Activated T-helper 17 cell treated with anti-CD3 and anti-CD28 coated beads, Interleukin-2, amount 50 U/mL, for 72 hours (primary cell): ENCODE results near the gene RPP14. TPM values are rescaled to one million over a fixed set of nuclear protein-coding genes. Genes with fewer than 3 reads are reported as not detected.
A peak's percentile ranks its signal among the peaks of the same experiment; 100 is the strongest.
"Not testable (repeated sequence)": the region's sequence is repeated elsewhere in the genome, so short reads cannot be mapped to it uniquely, and the experiment has no call there.

Experiments
- ATAC-seq: fragments of 150-1000 bp; cut with Tn5 transposase; replicated peaks from 2 replicates; pipeline ENCODE4 v1.10.0; 2021; ENCODE audit warnings: mild to moderate bottlenecking, moderate library complexity
- H3K27ac Mint-ChIP-seq: one replicate; pipeline ENCODE4 v1.8.0; 2022; ENCODE audit warnings: mixed read lengths
- H3K27me3 Mint-ChIP-seq: one replicate; pipeline ENCODE4 v1.8.0; 2022; ENCODE audit warnings: mixed read lengths
- H3K36me3 Mint-ChIP-seq: one replicate; pipeline ENCODE4 v1.8.0; 2022; ENCODE audit warnings: low read depth, mild to moderate bottlenecking, mixed read lengths
- H3K4me1 Mint-ChIP-seq: one replicate; pipeline ENCODE4 v1.8.0; 2022; ENCODE audit warnings: mixed read lengths
- H3K4me3 Mint-ChIP-seq: one replicate; pipeline ENCODE4 v1.8.0; 2022; ENCODE audit warnings: mild to moderate bottlenecking, mixed read lengths
- H3K9me3 Mint-ChIP-seq: one replicate; pipeline ENCODE4 v1.8.0; 2022; ENCODE audit warnings: mixed read lengths
- total RNA-seq, 2 donors: library from RNA; stranded (reverse); gene quantifications; one replicate each; pipeline ENCODE4 v1.2.3, GENCODE V29; 2022

Gene RPP14
- total RNA-seq = 10 to 100 TPM; 16.1 to 19.1 TPM

DNA sequence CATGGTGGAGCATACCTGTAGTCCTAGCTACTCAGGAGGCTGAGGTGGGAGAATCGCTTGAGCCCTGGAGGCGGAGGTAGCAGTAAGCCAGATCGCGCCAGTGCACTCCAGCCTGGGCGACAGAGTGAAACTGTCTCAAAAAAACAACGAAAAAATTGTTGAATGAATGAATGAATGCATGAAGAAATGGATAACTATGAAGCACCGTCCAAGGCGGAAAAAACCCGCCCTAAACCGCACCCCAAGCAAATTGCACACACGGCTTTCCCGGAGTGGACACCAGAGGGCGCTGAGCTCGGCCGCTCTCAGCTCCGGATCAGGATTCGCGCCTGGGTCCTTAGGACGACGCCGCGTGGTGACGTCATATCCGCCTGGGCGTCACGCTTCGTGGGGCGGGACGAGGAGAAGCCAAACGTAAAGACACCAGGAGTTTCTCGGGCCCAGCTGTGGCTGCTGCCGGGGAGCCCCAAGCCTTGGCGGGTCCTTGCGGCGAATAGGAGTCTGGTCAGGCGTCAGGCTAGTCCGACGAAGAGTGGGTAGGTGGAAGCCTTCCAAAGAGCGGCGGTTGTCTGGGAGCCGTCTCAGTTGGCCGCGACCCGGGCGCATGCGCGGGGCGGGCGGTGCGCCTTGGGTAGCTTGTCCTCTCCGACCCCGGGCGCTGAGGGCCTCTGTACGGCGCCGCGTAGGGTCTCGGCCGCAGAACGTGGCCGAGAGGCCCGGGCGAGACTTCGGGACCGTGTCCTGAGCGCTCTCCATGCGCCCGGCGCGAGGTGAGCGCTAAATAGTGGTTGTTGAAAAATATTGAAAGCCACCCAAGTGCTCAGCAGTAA is at the start of gene RPP14, which contains the start of gene HTD2:
RPP14 (plus strand) TSS at position 364 of the 830 bp plus-strand sequence. CDS start 4,085 bp downstream, outside the sequence.
HTD2 (plus strand) TSS at position 639 of the 830 bp plus-strand sequence. CDS start 11,094 bp downstream, outside the sequence.
- H3K9me3 Mint-ChIP-seq = no peaks in the 10 kb centered on the region
- peak within 1 kb of the TSS; percentile 95 for H3K4me3 Mint-ChIP-seq
- peaks cover 53% of the 10 kb centered on the region for H3K36me3 Mint-ChIP-seq
- H3K4me1 Mint-ChIP-seq = peaks cover 11% of the 10 kb centered on the region
- peaks cover 4% of the 10 kb centered on the region for H3K27me3 Mint-ChIP-seq
- H3K27ac Mint-ChIP-seq = peak within 1 kb of the TSS; percentile 96
- peak; percentile 93 for ATAC-seq

DNA sequence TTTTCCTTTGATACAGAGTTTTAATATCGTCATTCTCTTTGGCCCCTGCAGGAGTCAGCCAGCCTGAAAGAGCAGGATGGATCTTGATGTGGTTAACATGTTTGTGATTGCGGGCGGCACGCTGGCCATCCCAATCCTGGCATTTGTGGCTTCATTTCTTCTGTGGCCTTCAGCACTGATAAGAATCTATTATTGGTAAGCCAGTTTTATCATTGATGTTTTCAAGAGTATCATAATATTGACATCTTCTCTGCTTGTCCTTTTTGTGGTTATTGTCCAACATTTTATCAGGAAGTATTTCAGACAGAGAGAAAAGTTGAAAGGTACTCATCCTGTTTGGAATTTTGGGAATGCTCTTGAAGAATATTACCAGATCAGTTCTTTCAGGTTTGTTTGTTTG is 49.5 kb upstream of the RPP14 start:
- Mint-ChIP-seq H3K36me3 (peaks cover 20% of the 10 kb centered on the region), H3K27ac (peak overlapping the region; percentile 13), H3K4me3 (no peak overlapping the region), H3K4me1 (peaks cover 4% of the 10 kb centered on the region), H3K9me3 (no peaks in the 10 kb centered on the region), H3K27me3 (no peaks in the 10 kb centered on the region)
- no peak for ATAC-seq

DNA sequence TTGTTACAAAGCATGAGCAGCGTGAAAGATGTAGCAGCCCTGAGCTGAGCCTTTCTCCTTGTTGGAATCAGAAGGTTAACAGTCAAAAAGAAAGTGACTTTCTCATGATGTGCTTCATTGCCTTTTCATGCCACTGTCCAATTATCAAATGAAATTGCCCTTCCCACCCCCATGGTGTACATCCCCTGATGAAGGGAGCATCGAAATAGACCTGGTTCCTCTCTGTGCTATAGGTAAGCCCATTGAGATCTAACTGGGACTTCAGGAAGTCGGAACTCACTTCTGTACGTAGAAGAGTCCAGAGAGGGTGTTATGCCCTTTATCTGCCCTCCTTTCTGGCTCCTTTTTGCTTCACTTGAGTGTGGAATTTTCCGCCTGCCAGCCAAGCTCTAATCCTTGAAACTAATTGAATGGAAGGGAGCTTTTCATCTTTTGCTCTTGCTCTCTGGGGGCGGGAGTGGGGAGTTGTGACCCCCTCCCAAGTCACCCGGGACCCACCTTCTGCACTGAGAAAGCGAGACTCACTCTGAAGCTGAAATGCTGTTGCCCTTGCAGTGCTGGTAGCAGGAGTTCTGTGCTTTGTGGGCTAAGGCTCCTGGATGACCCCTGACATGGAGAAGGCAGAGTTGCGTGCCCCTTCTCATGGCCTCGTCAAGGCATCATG is 47.5 kb upstream of the RPP14 start:
- Mint-ChIP-seq H3K36me3 (peaks cover 20% of the 10 kb centered on the region), H3K4me3 (no peak overlapping the region)

DNA sequence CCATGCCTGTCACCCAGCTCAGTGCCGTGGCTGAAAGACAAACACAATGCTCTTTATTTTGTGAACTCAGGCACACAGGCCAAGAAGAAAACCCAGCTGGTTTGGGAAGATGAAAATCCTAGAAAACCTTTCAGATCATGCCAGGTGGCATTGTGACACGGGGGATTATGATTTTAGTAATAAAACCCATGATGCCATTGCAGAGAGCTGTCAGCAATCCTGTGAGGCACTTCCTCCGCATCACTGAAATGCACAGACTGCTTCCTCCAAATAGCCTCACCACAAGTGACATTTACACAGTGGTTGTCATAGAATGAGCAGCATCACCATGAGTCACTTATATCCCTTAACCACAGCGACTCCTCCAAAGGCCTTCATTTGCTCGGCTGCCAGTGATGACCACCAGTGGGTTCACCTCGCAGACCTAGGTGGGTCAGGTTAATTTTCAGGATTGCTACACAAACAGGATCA is 45.7 kb upstream of the RPP14 start:
- Mint-ChIP-seq H3K9me3 (no peaks in the 10 kb centered on the region), H3K4me3 (no peak overlapping the region), H3K36me3 (peaks cover 20% of the 10 kb centered on the region), H3K27ac (no peak overlapping the region), H3K4me1 (peaks cover 4% of the 10 kb centered on the region), H3K27me3 (no peaks in the 10 kb centered on the region)
- ATAC-seq = peak; percentile 96

More for the DNA sequence above, 47.5 kb upstream of the RPP14 start:
- no peak for ATAC-seq
- peaks cover 4% of the 10 kb centered on the region for H3K4me1 Mint-ChIP-seq
- no peaks in the 10 kb centered on the region for H3K9me3 Mint-ChIP-seq
- H3K27ac Mint-ChIP-seq = peak overlapping the region; percentile 20
- no peaks in the 10 kb centered on the region for H3K27me3 Mint-ChIP-seq

DNA sequence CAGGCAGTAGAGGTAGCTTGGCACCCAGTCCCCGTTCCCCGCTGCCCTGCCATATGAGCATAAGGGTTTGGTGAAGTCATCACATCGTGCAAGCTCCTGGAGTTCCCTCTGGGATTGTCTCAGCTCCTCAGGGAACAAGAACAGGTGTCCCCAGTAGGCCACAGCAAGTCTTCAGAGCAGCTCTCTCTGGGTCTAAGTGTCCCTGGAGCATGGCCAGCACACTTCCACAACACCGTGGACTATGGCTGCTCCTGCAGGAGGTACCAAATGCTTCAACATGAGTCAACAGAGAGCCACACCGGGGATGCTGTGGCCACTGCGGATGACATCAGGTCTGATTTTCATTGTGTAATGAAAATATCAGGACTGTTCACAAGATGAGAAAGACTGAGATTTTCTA is 45.3 kb upstream of the RPP14 start:
- H3K36me3 Mint-ChIP-seq = peaks cover 20% of the 10 kb centered on the region
- peak; percentile 81 for ATAC-seq
- H3K27ac Mint-ChIP-seq = no peak overlapping the region
- peaks cover 4% of the 10 kb centered on the region for H3K4me1 Mint-ChIP-seq
- no peaks in the 10 kb centered on the region for H3K9me3 Mint-ChIP-seq
- no peak overlapping the region for H3K4me3 Mint-ChIP-seq
- no peaks in the 10 kb centered on the region for H3K27me3 Mint-ChIP-seq

DNA sequence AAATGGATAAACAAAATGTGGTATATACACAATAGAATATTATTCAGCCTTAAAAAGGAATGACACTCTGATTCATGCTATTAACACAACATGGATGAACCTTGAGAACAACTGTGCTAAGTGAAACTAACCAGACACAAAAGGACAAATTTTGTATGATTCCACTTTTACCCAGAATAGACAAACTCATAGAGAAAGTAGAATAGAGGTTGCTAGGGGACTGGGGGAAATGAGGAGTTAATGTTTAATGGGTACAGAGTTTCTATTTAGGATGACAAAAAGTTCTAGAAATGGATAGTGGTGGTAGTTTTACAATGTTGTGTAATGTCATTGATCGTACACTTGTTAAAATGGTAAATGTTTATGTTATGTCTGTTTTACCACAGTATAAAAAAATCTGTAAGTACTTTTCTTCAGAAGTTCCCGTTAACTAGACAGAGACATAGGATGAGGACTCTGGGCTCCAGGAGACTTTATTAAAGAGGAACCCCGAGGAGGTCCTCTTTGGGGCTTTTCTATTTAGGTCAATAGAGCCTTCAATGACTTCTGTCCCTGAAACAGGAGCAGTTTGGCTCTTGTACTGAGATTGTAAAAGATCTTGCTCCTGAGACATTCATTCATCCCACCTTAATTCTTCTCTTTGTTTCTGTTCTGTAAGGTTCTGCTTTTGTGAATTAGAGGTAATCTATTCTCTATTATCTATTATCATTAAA is 43.9 kb upstream of the RPP14 start:
- H3K36me3 Mint-ChIP-seq = peaks cover 16% of the 10 kb centered on the region
- H3K9me3 Mint-ChIP-seq = no peaks in the 10 kb centered on the region
- no peak overlapping the region for H3K4me3 Mint-ChIP-seq
- H3K27ac Mint-ChIP-seq = no peak overlapping the region
- no peak for ATAC-seq
- peaks cover 4% of the 10 kb centered on the region for H3K4me1 Mint-ChIP-seq
- no peaks in the 10 kb centered on the region for H3K27me3 Mint-ChIP-seq

DNA sequence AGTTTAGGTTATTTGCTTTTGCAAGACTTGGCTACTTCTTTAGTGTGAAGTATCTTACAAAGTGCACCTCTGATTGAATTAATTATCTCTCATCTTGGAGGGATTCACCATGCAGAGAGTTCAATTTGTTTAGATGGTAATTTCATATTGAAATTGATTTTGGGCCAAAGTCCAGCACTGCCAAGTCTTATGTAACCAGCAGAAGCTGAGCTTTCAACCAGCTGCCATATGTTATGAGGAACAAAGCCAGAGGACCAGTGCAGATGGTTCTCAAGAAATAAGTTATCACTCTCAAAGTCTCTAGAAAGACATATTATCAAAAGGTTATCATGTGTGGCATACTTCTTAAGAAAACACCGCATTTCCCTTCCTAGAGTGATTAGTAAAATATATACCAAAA is 39.5 kb upstream of the RPP14 start:
- H3K9me3 Mint-ChIP-seq = no peaks in the 10 kb centered on the region
- ATAC-seq = no peak
- H3K4me1 Mint-ChIP-seq = no peaks in the 10 kb centered on the region
- H3K4me3 Mint-ChIP-seq = no peak overlapping the region
- H3K27me3 Mint-ChIP-seq = no peaks in the 10 kb centered on the region
- H3K36me3 Mint-ChIP-seq = peaks cover 12% of the 10 kb centered on the region
- no peak overlapping the region for H3K27ac Mint-ChIP-seq

DNA sequence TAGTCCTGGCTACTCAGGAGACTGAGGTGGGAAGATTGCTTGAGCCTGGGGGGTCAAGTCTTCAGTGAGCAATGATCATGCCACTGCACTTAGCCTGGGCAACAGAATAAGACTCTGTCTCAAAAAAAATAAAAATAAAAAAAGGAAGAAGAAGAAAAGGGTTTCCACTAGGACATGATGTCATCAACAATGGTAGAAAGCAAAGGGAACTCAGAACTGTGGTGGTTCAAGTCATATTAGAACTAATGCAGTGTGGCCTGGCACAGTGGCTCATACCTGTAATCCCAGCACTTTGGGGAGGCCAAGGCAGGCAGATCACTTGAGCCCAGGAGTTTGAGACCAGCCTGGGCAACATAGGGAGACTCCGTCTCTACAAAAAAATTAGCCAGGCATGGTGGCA is 38.5 kb upstream of the RPP14 start:
- not testable (repeated sequence) for H3K4me3 Mint-ChIP-seq, H3K27ac Mint-ChIP-seq, H3K4me1 Mint-ChIP-seq, H3K27me3 Mint-ChIP-seq, H3K9me3 Mint-ChIP-seq, ATAC-seq
- peaks cover 12% of the 10 kb centered on the region for H3K36me3 Mint-ChIP-seq

DNA sequence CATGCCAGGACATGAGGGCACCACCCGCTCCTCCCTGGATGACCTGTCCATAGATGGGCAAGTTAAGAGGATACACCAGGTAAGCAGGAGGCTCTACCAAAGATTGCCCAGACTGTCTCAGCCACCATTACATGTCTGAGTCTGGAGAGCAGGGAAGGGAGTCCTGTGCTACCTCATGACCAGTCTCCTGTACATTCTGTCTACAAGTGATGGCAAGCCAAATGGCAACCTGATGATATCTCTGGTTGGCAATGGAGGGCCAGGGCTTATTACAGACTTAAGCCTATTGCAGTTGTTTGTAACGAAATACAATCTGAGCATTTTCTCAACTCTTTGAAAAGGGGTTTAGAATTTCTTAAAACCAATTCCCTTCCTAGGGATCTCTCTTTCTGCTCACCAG is 36.7 kb upstream of the RPP14 start:
- Mint-ChIP-seq H3K36me3 (peaks cover 20% of the 10 kb centered on the region), H3K4me1 (no peaks in the 10 kb centered on the region), H3K27ac (no peak overlapping the region), H3K9me3 (no peaks in the 10 kb centered on the region), H3K4me3 (no peak overlapping the region), H3K27me3 (no peaks in the 10 kb centered on the region)
- no peak for ATAC-seq

DNA sequence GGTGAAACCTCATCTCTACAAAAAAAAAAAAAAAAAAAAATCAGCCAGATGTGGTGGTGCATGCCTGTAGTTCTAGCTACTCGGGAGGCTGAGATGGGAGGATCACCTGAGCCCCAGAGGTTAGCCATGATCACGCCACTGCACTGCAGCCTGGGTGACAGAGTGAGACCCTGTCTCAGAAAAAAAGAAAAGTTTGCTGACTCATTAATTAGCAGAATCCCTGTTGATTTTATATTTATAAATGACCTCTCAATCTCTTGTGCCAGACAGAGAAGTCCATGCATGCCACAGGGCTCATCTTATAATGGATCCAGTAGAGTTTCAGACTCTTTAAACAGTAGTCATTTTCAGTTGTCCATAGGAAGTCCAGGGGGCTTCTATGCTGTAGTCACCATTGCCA is 35.6 kb upstream of the RPP14 start:
- Mint-ChIP-seq H3K9me3 (no peaks in the 10 kb centered on the region), H3K4me3 (no peak overlapping the region), H3K27ac (no peak overlapping the region), H3K4me1 (no peaks in the 10 kb centered on the region), H3K27me3 (no peaks in the 10 kb centered on the region), H3K36me3 (peaks cover 27% of the 10 kb centered on the region)
- no peak for ATAC-seq

DNA sequence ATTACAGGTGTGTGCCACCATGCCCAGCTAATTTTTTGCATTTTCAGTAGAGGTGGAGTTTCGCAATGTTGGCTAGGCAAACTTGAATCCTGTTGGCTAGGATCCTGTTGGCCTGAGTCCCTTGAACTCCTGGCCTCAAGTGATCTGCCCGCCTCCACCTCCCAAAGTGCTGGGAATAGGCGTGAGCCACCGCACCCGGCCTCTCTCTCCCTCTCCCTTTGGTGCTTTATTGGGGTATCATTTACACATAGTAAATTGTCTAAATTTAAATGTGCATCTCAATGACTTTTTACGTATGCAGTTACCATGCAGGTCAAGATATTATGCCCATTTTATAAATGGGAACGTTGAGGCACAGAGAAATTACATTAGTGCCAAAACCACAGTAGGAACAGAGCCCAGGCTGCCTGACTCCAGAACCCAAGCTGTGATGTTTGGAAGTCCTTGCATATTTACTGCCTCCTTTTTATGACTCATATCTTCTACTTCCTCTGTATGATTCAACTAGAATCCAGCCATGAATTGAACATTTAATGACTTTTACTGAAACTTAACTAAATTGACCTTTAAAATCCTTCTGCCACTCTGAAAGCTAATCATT is 34.0 kb upstream of the RPP14 start:
- no peaks in the 10 kb centered on the region for H3K9me3 Mint-ChIP-seq
- H3K4me1 Mint-ChIP-seq = no peaks in the 10 kb centered on the region
- peak; percentile 82 for ATAC-seq
- no peak overlapping the region for H3K27ac Mint-ChIP-seq
- H3K36me3 Mint-ChIP-seq = peaks cover 33% of the 10 kb centered on the region
- H3K27me3 Mint-ChIP-seq = no peaks in the 10 kb centered on the region
- H3K4me3 Mint-ChIP-seq = no peak overlapping the region

DNA sequence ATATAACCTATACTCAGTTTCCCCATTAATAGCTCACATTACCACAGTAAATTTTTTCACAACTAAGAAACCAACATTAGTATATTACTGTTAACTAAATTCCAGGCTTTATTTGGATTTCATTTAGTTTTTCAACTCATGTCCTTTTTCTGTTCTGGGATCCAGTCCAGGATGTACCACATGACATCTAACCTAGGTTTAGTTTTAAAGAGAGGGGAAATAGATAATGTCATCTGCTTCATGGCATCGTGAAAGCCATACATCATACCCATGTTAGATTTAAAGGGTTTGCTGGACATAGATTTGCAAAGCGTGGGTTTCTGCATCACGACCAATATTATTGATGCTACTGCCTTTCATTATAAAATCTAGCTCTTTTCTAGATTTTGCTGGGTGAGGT is 33.2 kb upstream of the RPP14 start:
- no peak overlapping the region for H3K4me3 Mint-ChIP-seq
- no peak for ATAC-seq
- no peaks in the 10 kb centered on the region for H3K27me3 Mint-ChIP-seq
- peaks cover 32% of the 10 kb centered on the region for H3K36me3 Mint-ChIP-seq
- no peaks in the 10 kb centered on the region for H3K4me1 Mint-ChIP-seq
- H3K27ac Mint-ChIP-seq = no peak overlapping the region
- H3K9me3 Mint-ChIP-seq = no peaks in the 10 kb centered on the region

DNA sequence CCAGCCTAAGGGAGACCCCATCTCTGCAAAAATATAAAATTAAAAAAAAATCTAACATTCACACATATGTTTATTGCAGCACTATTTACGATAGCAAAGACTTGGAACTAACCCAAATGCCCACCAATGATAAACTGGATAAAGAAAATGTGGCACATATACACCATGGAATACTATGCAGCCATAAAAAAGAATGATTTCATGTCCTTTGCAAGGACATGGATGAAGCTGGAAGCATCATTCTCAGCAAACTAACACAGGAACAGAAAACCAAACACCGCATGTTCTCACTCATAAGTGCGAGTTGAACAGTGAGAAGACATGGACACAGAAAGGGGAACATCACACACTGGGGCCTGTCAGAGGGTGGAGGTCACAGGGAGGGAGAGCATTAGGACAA is 32.7 kb upstream of the RPP14 start:
- H3K9me3 Mint-ChIP-seq, ATAC-seq, H3K4me1 Mint-ChIP-seq, H3K27me3 Mint-ChIP-seq, H3K27ac Mint-ChIP-seq, H3K4me3 Mint-ChIP-seq: not testable (repeated sequence)
- H3K36me3 Mint-ChIP-seq = peaks cover 37% of the 10 kb centered on the region

DNA sequence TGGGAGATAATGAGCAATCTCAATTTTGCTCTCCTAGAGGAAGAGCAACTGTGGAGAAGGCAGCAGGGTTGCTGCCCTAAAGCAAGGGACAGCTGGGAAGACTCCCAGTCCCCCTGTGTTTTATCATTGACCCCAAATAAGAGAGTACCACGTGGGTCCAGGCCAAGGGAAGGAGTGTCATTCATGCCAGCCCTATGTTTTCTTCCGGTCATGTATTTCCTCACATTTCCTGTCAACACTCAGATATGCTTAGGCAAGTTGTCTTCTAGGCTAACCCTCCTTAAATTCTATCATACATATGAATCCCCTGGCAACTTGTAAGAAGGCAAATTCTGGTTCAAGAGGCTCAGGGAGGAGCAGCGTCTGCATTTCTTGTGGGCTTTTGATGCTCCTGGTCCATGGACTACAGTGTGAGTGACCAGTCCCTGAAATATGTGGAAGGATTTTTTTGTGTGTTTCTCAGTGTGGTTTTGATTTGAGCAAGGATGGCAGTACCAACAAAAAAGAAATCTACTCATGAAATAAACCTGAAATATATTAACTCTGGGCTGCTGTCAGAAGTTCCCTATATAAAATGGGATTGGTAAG is 31.9 kb upstream of the RPP14 start:
- Mint-ChIP-seq H3K27ac (no peak overlapping the region), H3K4me3 (no peak overlapping the region), H3K27me3 (no peaks in the 10 kb centered on the region), H3K36me3 (peaks cover 41% of the 10 kb centered on the region), H3K9me3 (no peaks in the 10 kb centered on the region), H3K4me1 (no peaks in the 10 kb centered on the region)
- ATAC-seq = no peak
